ENCODE results near the gene RIT2.

RIT2 gene

GRCh38 chr18:43009674-43010073 is 105.8 kb downstream of the RIT2 start:
- no peak overlapping the region for H3K4me3 Mint-ChIP-seq
- peaks cover 5% of the 10 kb centered on the region for H3K4me1 Mint-ChIP-seq
- no peaks in the 10 kb centered on the region for H3K27me3 Mint-ChIP-seq (ENCODE audit: low read depth, poor library complexity)
- no peaks in the 10 kb centered on the region for H3K9me3 Mint-ChIP-seq
- TF ChIP-seq, protein P1, sequence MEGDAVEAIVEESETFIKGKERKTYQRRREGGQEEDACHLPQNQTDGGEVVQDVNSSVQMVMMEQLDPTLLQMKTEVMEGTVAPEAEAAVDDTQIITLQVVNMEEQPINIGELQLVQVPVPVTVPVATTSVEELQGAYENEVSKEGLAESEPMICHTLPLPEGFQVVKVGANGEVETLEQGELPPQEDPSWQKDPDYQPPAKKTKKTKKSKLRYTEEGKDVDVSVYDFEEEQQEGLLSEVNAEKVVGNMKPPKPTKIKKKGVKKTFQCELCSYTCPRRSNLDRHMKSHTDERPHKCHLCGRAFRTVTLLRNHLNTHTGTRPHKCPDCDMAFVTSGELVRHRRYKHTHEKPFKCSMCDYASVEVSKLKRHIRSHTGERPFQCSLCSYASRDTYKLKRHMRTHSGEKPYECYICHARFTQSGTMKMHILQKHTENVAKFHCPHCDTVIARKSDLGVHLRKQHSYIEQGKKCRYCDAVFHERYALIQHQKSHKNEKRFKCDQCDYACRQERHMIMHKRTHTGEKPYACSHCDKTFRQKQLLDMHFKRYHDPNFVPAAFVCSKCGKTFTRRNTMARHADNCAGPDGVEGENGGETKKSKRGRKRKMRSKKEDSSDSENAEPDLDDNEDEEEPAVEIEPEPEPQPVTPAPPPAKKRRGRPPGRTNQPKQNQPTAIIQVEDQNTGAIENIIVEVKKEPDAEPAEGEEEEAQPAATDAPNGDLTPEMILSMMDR (IDR thresholded peaks at IDR 0.05) = no peak
- no peak for DNase-seq
- H3K27ac Mint-ChIP-seq = no peak overlapping the region
- H3K36me3 Mint-ChIP-seq (ENCODE audit: low read depth) = no peaks in the 10 kb centered on the region

DNA sequence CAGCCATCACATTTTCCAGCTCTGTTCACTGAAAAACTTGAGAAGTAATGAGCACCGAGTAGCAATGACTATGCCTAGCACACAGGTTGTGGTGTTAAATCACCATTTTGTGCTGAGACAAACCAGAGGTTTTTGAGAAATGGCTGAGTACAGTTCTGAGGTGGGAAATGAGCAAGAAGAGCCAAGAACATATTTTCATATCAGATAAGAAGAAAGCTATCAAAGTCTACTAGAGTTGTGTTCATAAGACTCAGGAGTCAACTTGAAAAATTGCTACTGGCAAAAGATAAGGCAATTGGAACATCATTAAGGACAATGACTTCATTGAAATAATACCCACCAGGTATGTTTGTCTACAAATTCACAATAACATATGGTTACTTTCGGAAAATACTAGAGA is 108.1 kb downstream of the RIT2 start:
- DNase-seq = no peak
- TF ChIP-seq, protein P1 (IDR thresholded peaks at IDR 0.05) = no peak
- H3K27me3 Mint-ChIP-seq (ENCODE audit: low read depth, poor library complexity) = no peaks in the 10 kb centered on the region
- no peaks in the 10 kb centered on the region for H3K36me3 Mint-ChIP-seq (ENCODE audit: low read depth)
- peaks cover 5% of the 10 kb centered on the region for H3K4me1 Mint-ChIP-seq
- no peak overlapping the region for H3K4me3 Mint-ChIP-seq
- H3K27ac Mint-ChIP-seq = no peak overlapping the region
- H3K9me3 Mint-ChIP-seq = no peaks in the 10 kb centered on the region

DNA sequence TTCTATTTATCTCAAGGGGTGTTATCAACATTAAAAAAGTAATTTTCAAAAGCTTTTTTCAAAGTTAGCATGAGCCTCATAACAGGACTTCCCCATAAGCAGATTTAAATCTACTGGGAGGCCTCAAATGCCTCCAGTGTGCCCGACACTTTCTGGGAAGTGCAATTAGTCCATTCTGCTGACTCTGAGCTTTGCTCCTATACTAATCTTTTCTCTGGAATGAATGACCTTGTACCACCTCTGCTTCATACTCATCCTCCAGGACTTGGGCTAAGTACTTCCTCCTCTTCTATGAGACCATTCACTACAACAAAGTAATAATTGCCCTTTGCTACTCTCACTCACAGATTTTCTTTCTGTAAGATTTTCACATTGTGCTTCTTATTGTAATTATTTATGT is 111.1 kb downstream of the RIT2 start:
- Mint-ChIP-seq H3K27ac (no peak overlapping the region), H3K4me1 (no peaks in the 10 kb centered on the region), H3K36me3 (ENCODE audit: low read depth) (no peaks in the 10 kb centered on the region), H3K4me3 (no peak overlapping the region), H3K27me3 (ENCODE audit: low read depth, poor library complexity) (peaks cover 3% of the 10 kb centered on the region), H3K9me3 (no peaks in the 10 kb centered on the region)
- DNase-seq = no peak
- TF ChIP-seq, protein P1 (IDR thresholded peaks at IDR 0.05) = no peak

- peaks cover 3% of the 10 kb centered on the region for H3K27me3 Mint-ChIP-seq (ENCODE audit: low read depth, poor library complexity)
- no peak overlapping the region for H3K27ac Mint-ChIP-seq
- no peaks in the 10 kb centered on the region for H3K4me1 Mint-ChIP-seq
- no peaks in the 10 kb centered on the region for H3K9me3 Mint-ChIP-seq
- DNase-seq = no peak
- H3K36me3 Mint-ChIP-seq (ENCODE audit: low read depth) = no peaks in the 10 kb centered on the region
- no peak overlapping the region for H3K4me3 Mint-ChIP-seq
- TF ChIP-seq, protein P1 (IDR thresholded peaks at IDR 0.05) = no peak
These were observed 113.7 kb downstream of the RIT2 start for GRCh38 chr18:43001821-43002220.

DNA sequence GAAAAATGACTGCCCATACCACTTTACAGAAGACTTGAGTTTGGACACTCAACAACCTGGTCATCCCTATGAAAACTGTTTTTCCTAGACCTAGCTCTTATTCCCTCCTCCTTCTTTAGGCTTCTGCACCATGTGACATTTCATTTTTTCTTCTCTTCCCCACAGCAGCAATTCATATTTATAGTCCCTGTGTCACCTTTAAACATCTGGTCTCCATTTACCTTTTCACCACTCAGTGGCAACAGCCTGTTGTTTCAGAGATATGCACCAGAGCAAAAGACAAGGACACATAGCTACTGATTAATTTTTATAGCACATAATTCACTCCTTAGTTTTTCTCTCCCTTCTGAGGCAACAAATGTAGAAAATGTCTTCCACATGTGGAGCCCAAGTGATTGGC is 118.7 kb downstream of the RIT2 start:
- DNase-seq = no peak
- TF ChIP-seq, protein P1 (IDR thresholded peaks at IDR 0.05) = no peak
- H3K4me3 Mint-ChIP-seq = no peak overlapping the region
- H3K27ac Mint-ChIP-seq = no peak overlapping the region
- H3K4me1 Mint-ChIP-seq = no peaks in the 10 kb centered on the region
- H3K27me3 Mint-ChIP-seq (ENCODE audit: low read depth, poor library complexity) = peaks cover 3% of the 10 kb centered on the region
- H3K9me3 Mint-ChIP-seq = peaks cover 14% of the 10 kb centered on the region
- H3K36me3 Mint-ChIP-seq (ENCODE audit: low read depth) = no peaks in the 10 kb centered on the region

- H3K4me1 Mint-ChIP-seq = peaks cover 12% of the 10 kb centered on the region
- H3K9me3 Mint-ChIP-seq = no peaks in the 10 kb centered on the region
- H3K4me3 Mint-ChIP-seq = no peak overlapping the region
- TF ChIP-seq, protein P1 (IDR thresholded peaks at IDR 0.05) = no peak
- no peaks in the 10 kb centered on the region for H3K27me3 Mint-ChIP-seq (ENCODE audit: low read depth, poor library complexity)
- no peak for DNase-seq
- no peaks in the 10 kb centered on the region for H3K36me3 Mint-ChIP-seq (ENCODE audit: low read depth)
- no peak overlapping the region for H3K27ac Mint-ChIP-seq
These were observed 135.1 kb downstream of the RIT2 start for GRCh38 chr18:42980426-42980825.

Measured in nephron progenitor cell (in vitro differentiated cells).